Activated T-cell treated with anti-CD3 and anti-CD28 coated beads, Interleukin-2, amount 50 U/mL, for 4 hours (primary cell): ENCODE results near the gene ACOT8. TPM values are rescaled to one million over a fixed set of nuclear protein-coding genes. Genes with fewer than 3 reads are reported as not detected.

ENCODE experiments used
- total RNA-seq, 3 donors: library from RNA; stranded (reverse); gene quantifications; one replicate each; pipeline ENCODE4 v1.2.1, GENCODE V29; 2021

ACOT8 gene
- total RNA-seq, 3 donors from 2014 or later = 18.0 to 21.0 (median 18.2) TPM

Other genes with a start within 250 kb of the ACOT8 start
- not detected for gene WFDC10A, start 227.7 kb downstream of the ACOT8 start, total RNA-seq
- not detected for gene WFDC9, start 226.1 kb downstream of the ACOT8 start, total RNA-seq
- gene WFDC11, start 187.2 kb downstream of the ACOT8 start, total RNA-seq = not detected
- not detected for gene WFDC13, start 155.4 kb downstream of the ACOT8 start, total RNA-seq
- gene WFDC10B, start 152.4 kb downstream of the ACOT8 start, total RNA-seq = not detected
- gene SPINT4, start 135.0 kb downstream of the ACOT8 start, total RNA-seq = not detected
- not detected for gene WFDC3, start 65.5 kb downstream of the ACOT8 start, total RNA-seq
- 10 to 100 TPM; 33.9 to 39.6 (median 38.5) TPM for gene DNTTIP1, start 65.4 kb downstream of the ACOT8 start, total RNA-seq
- 10 to 100 TPM; 10.5 to 19.4 (median 18.4) TPM for gene UBE2C, start 44.7 kb downstream of the ACOT8 start, total RNA-seq
- gene TNNC2, start 30.1 kb downstream of the ACOT8 start, total RNA-seq = not detected
- gene SNX21, start 23.6 kb downstream of the ACOT8 start, total RNA-seq = under 1 TPM; 0.83 to 0.98 (median 0.87) TPM
- gene ZSWIM3, start 222 bp upstream of the ACOT8 start, total RNA-seq = 1 to 10 TPM; 3.0 to 3.9 (median 3.3) TPM
- 10 to 100 TPM; 10.8 to 11.9 (median 10.9) TPM for gene ZSWIM1, start 23.8 kb upstream of the ACOT8 start, total RNA-seq
- under 1 TPM; 0.63 to 0.73 (median 0.73) TPM for gene SPATA25, start 30.2 kb upstream of the ACOT8 start, total RNA-seq
- 1 to 10 TPM; 1.3 TPM for gene NEURL2, start 33.8 kb upstream of the ACOT8 start, total RNA-seq
- gene CTSA, start 33.9 kb upstream of the ACOT8 start, total RNA-seq = 10 to 100 TPM; 56.5 to 63.1 (median 57.3) TPM
- gene PLTP, start 54.8 kb upstream of the ACOT8 start, total RNA-seq = 1 to 10 TPM; 3.1 to 4.2 (median 3.3) TPM
- gene PCIF1, start 77.3 kb upstream of the ACOT8 start, total RNA-seq = 10 to 100 TPM; 24.4 to 28.9 (median 28.4) TPM
- gene ZNF335, start 114.8 kb upstream of the ACOT8 start, total RNA-seq = 10 to 100 TPM; 39.7 to 46.4 (median 41.6) TPM
- under 1 TPM in 2 of 3 donors, not detected in 1; 0.08 to 0.10 TPM for gene MMP9, start 151.5 kb upstream of the ACOT8 start, total RNA-seq
- gene SLC12A5, start 171.8 kb upstream of the ACOT8 start, total RNA-seq = not detected
- gene NCOA5, start 232.6 kb upstream of the ACOT8 start, total RNA-seq = 10 to 100 TPM; 38.2 to 45.0 (median 43.3) TPM